ENCODE results near the gene CNTN2.

CNTN2 gene

GRCh38 chr1:205059660-205060059 is 16.6 kb downstream of the CNTN2 start:
- no peak for TF ChIP-seq CTCF (IDR thresholded peaks at IDR 0.05; ENCODE audit: borderline replicate concordance, insufficient read depth, low read depth, low read length)
- no peak overlapping the region for H3K4me3 ChIP-seq (ENCODE audit: low read depth, low read length)

- TF ChIP-seq CTCF (IDR thresholded peaks at IDR 0.05; ENCODE audit: borderline replicate concordance, insufficient read depth, low read depth, low read length): no peak
- no peak overlapping the region for H3K4me3 ChIP-seq (ENCODE audit: low read depth, low read length)
Observed at GRCh38 chr1:205060746-205061145, 17.7 kb downstream of the CNTN2 start.

GRCh38 chr1:205061227-205061626 is 18.2 kb downstream of the CNTN2 start:
- no peak overlapping the region for H3K4me3 ChIP-seq (ENCODE audit: low read depth, low read length)

GRCh38 chr1:205061665-205062069 is 18.7 kb downstream of the CNTN2 start:
- H3K4me3 ChIP-seq (ENCODE audit: low read depth, low read length): no peak overlapping the region
- TF ChIP-seq CTCF (IDR thresholded peaks at IDR 0.05; ENCODE audit: borderline replicate concordance, insufficient read depth, low read depth, low read length): peak; percentile 87

More at GRCh38 chr1:205061227-205061626, 18.2 kb downstream of the CNTN2 start:
- TF ChIP-seq CTCF (IDR thresholded peaks at IDR 0.05; ENCODE audit: borderline replicate concordance, insufficient read depth, low read depth, low read length): no peak

- H3K4me3 ChIP-seq (ENCODE audit: low read depth, low read length): no peak overlapping the region
- no peak for TF ChIP-seq CTCF (IDR thresholded peaks at IDR 0.05; ENCODE audit: borderline replicate concordance, insufficient read depth, low read depth, low read length)
Observed at GRCh38 chr1:205062319-205062718, 19.3 kb downstream of the CNTN2 start.

- no peak for TF ChIP-seq CTCF (IDR thresholded peaks at IDR 0.05; ENCODE audit: borderline replicate concordance, insufficient read depth, low read depth, low read length)
Observed at GRCh38 chr1:205062895-205063294, 19.9 kb downstream of the CNTN2 start.

GRCh38 chr1:205064301-205064700 is 21.3 kb downstream of the CNTN2 start:
- no peak overlapping the region for H3K4me3 ChIP-seq (ENCODE audit: low read depth, low read length)
- TF ChIP-seq CTCF (IDR thresholded peaks at IDR 0.05; ENCODE audit: borderline replicate concordance, insufficient read depth, low read depth, low read length): no peak

More at GRCh38 chr1:205062895-205063294, 19.9 kb downstream of the CNTN2 start:
- H3K4me3 ChIP-seq (ENCODE audit: low read depth, low read length): no peak overlapping the region

Measured in GM12875 (cell line).